Neural progenitor cell (in vitro differentiated cells): ENCODE data around the gene MACROD2. TPM values are rescaled to one million over a fixed set of nuclear protein-coding genes. Genes with fewer than 3 reads are reported as not detected.

Experiments used
- DNase-seq: peaks from one replicate; pipeline ENCODE4 v3.0.0-alpha.2; 2016; ENCODE audit warnings: low spot score
- H2AFZ ChIP-seq: fragments of 200-600 bp; sonication (generic); replicated peaks from 2 replicates; pipeline ENCODE4 v1.6.1; 2016; ENCODE audit warnings: antibody characterized with exemption
- H3F3A ChIP-seq: fragments of 200-600 bp; sonication (generic); 2 replicates; pipeline ENCODE4 v1.6.1; 2016; ENCODE audit warnings: antibody characterized with exemption, low read depth
- H3K27ac ChIP-seq: fragments of 200-600 bp; sonication (generic); 2 replicates; pipeline ENCODE4 v1.5.1; 2016; ENCODE audit warnings: mild to moderate bottlenecking
- H3K27me3 ChIP-seq: fragments of 200-600 bp; sonication (generic); 2 replicates; pipeline ENCODE4 v1.6.1; 2016; ENCODE audit warnings: mild to moderate bottlenecking, moderate library complexity
- H3K36me3 ChIP-seq: fragments of 200-600 bp; sonication (generic); 2 replicates; pipeline ENCODE4 v1.5.1; 2016
- H3K4me1 ChIP-seq: fragments of 200-600 bp; sonication (generic); 2 replicates; pipeline ENCODE4 v1.6.1; 2016; ENCODE audit warnings: mixed run types
- H3K4me2 ChIP-seq: fragments of 200-600 bp; sonication (generic); 2 replicates; pipeline ENCODE4 v1.6.1; 2016
- H3K4me3 ChIP-seq: fragments of 200-600 bp; sonication (generic); 2 replicates; pipeline ENCODE4 v1.5.1; 2016
- H3K79me2 ChIP-seq: fragments of 200-600 bp; sonication (generic); 2 replicates; pipeline ENCODE4 v1.6.1; 2016; ENCODE audit warnings: low read depth
- H3K9ac ChIP-seq: fragments of 200-600 bp; sonication (generic); 2 replicates; pipeline ENCODE4 v1.6.1; 2016
- H3K9me3 ChIP-seq: fragments of 200-600 bp; sonication (generic); 2 replicates; pipeline ENCODE4 v1.5.1; 2016; ENCODE audit warnings: low read depth
- H4K20me1 ChIP-seq: fragments of 200-600 bp; sonication (generic); 2 replicates; pipeline ENCODE4 v1.6.1; 2016; ENCODE audit warnings: low read depth
- H3K27ac Mint-ChIP-seq: 3 replicates; pipeline ENCODE4 v1.8.0; 2021; ENCODE audit warnings: mixed read lengths
- H3K27me3 Mint-ChIP-seq: 2 replicates; pipeline ENCODE4 v1.8.0; 2022; ENCODE audit warnings: low read depth, mild to moderate bottlenecking, inconsistent platforms, moderate library complexity, mixed read lengths; ENCODE audit not compliant: insufficient read depth
- H3K36me3 Mint-ChIP-seq: 3 replicates; pipeline ENCODE4 v1.8.0; 2021; ENCODE audit warnings: mixed read lengths
- H3K4me1 Mint-ChIP-seq: 3 replicates; pipeline ENCODE4 v1.8.0; 2021; ENCODE audit warnings: mixed read lengths
- H3K4me3 Mint-ChIP-seq: 3 replicates; pipeline ENCODE4 v1.8.0; 2021; ENCODE audit warnings: mild to moderate bottlenecking, moderate library complexity, mixed read lengths
- H3K9me3 Mint-ChIP-seq: 3 replicates; pipeline ENCODE4 v1.8.0; 2020; ENCODE audit warnings: mixed read lengths
- EZH2 ChIP-seq: fragments of 200-600 bp; sonication (generic); IDR thresholded peaks from 2 replicates; pipeline ENCODE4 v1.6.1; 2017; ENCODE audit warnings: antibody characterized with exemption, mild to moderate bottlenecking, moderate library complexity
- EZH2phosphoT487 ChIP-seq: fragments of 200-600 bp; sonication (generic); IDR thresholded peaks from 2 replicates; pipeline ENCODE4 v1.6.1; 2017; ENCODE audit warnings: antibody characterized with exemption
- total RNA-seq: library from RNA; depleted of rRNA; stranded (reverse); fragments of >200 nt; gene quantifications from 2 replicates; pipeline ENCODE4 v1.2.3, GENCODE V29; 2015; ENCODE audit warnings: low replicate concordance
- TF ChIP-seq, protein P1 (sequence below): fragments of 200-600 bp; sonication (generic); IDR thresholded peaks from 2 replicates; pipeline ENCODE4 v1.5.1; 2017; ENCODE audit warnings: antibody characterized with exemption, mild to moderate bottlenecking

MACROD2 gene
- total RNA-seq, 1 donor from 2014 or later = 11.9 TPM

DNA sequence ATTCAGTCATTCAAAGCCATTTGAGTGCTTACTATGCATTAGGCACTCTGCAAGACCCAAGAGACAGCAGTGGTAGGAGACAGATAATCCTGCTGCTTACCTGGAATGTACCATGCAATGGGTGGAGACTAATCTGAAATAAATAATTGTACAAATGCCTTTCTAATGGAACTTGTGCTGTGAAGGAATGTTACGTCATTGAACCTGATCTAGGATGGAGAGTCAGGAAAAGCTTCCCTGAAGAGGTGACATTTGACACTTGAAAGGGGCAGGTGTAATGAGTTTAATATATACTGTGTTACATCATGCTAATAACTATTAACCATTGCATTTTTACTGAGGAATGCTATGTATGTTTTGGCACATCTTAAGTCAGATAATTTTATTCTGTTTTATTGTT, 833.1 kb downstream of the MACROD2 start:
- Histone ChIP-seq H3K4me1 (peaks cover 31% of the 10 kb centered on the region), H3K9ac (no peak overlapping the region), H2AFZ (no peak overlapping the region), H3K27me3 (no peaks in the 10 kb centered on the region), H3F3A (peaks cover 20% of the 10 kb centered on the region), H3K79me2 (no peaks in the 10 kb centered on the region), H3K4me2 (no peak overlapping the region), H4K20me1 (no peaks in the 10 kb centered on the region), H3K4me3 (no peak overlapping the region), H3K9me3 (no peaks in the 10 kb centered on the region), H3K36me3 (no peaks in the 10 kb centered on the region), H3K27ac (no peak overlapping the region)
- H3K27ac Mint-ChIP-seq = no peak overlapping the region
- H3K4me1 Mint-ChIP-seq = peaks cover 32% of the 10 kb centered on the region
- H3K36me3 Mint-ChIP-seq = no peaks in the 10 kb centered on the region
- no peak overlapping the region for H3K4me3 Mint-ChIP-seq
- DNase-seq = no peak
- no peak for TF ChIP-seq EZH2
- TF ChIP-seq EZH2phosphoT487 = no peak
- TF ChIP-seq, protein P1, sequence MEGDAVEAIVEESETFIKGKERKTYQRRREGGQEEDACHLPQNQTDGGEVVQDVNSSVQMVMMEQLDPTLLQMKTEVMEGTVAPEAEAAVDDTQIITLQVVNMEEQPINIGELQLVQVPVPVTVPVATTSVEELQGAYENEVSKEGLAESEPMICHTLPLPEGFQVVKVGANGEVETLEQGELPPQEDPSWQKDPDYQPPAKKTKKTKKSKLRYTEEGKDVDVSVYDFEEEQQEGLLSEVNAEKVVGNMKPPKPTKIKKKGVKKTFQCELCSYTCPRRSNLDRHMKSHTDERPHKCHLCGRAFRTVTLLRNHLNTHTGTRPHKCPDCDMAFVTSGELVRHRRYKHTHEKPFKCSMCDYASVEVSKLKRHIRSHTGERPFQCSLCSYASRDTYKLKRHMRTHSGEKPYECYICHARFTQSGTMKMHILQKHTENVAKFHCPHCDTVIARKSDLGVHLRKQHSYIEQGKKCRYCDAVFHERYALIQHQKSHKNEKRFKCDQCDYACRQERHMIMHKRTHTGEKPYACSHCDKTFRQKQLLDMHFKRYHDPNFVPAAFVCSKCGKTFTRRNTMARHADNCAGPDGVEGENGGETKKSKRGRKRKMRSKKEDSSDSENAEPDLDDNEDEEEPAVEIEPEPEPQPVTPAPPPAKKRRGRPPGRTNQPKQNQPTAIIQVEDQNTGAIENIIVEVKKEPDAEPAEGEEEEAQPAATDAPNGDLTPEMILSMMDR = no peak
- H3K9me3 Mint-ChIP-seq = no peaks in the 10 kb centered on the region
- H3K27me3 Mint-ChIP-seq = peaks cover 3% of the 10 kb centered on the region

DNA sequence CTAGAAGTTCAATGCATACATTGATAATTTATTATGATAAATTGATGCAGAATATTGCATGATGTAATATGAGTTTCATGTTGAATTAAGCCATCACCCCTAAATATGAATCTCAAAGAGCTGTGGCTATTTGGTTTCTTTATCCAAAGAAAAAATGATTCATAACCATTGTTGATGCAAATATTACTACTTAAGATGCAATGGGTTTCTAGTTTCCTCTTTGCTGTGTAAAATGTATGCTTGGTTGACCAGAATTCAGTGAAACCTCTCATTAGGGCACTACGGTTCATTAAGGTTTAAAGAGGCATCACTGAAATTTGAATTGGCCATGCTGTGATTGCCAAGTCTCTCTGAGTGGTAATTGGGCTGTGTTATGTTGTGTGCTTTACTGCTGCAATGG, 834.6 kb downstream of the MACROD2 start:
- H3K9me3 ChIP-seq = no peaks in the 10 kb centered on the region
- no peaks in the 10 kb centered on the region for H3K36me3 Mint-ChIP-seq
- no peaks in the 10 kb centered on the region for H3K9me3 Mint-ChIP-seq
- H3K27me3 ChIP-seq = no peaks in the 10 kb centered on the region
- H3K79me2 ChIP-seq = no peaks in the 10 kb centered on the region
- H3K4me3 ChIP-seq = no peak overlapping the region
- H3K4me3 Mint-ChIP-seq = no peak overlapping the region
- no peak overlapping the region for H2AFZ ChIP-seq
- no peaks in the 10 kb centered on the region for H4K20me1 ChIP-seq
- H3K27me3 Mint-ChIP-seq = peaks cover 3% of the 10 kb centered on the region
- H3K4me2 ChIP-seq = no peak overlapping the region
- TF ChIP-seq EZH2 = no peak
- no peak for TF ChIP-seq EZH2phosphoT487
- TF ChIP-seq, protein P1 = no peak
- no peak for DNase-seq
- no peaks in the 10 kb centered on the region for H3K36me3 ChIP-seq
- H3F3A ChIP-seq = peaks cover 13% of the 10 kb centered on the region
- peaks cover 25% of the 10 kb centered on the region for H3K4me1 Mint-ChIP-seq
- H3K4me1 ChIP-seq = peaks cover 22% of the 10 kb centered on the region
- H3K27ac ChIP-seq = no peak overlapping the region
- H3K9ac ChIP-seq = no peak overlapping the region
- H3K27ac Mint-ChIP-seq = no peak overlapping the region

DNA sequence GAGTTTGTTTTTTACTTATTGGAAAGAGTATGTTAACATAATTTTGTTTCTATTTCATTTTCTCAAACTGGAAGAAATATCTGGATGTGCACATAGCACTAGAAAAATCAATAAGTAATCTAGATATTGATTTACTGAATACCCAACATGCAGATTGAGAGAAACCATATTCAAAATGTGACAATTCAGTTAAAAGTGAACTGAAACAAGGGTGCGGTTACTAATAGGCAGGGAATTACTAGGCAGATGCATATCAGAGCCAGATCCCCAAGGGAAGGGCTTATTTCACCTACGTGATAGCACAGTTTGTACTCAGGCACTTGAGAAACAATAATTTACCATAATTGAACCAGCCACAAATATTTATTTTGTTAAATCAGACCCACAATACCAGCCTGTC, 835.1 kb downstream of the MACROD2 start:
- no peaks in the 10 kb centered on the region for H3K36me3 Mint-ChIP-seq
- no peak overlapping the region for H3K27ac ChIP-seq
- H3K36me3 ChIP-seq = no peaks in the 10 kb centered on the region
- H3K27me3 Mint-ChIP-seq = peaks cover 3% of the 10 kb centered on the region
- H3K4me3 ChIP-seq = no peak overlapping the region
- peaks cover 7% of the 10 kb centered on the region for H3F3A ChIP-seq
- no peaks in the 10 kb centered on the region for H3K9me3 Mint-ChIP-seq
- TF ChIP-seq EZH2phosphoT487 (no peak), EZH2 (no peak)
- TF ChIP-seq, protein P1 = no peak
- no peaks in the 10 kb centered on the region for H3K79me2 ChIP-seq
- H3K4me3 Mint-ChIP-seq = no peak overlapping the region
- peaks cover 17% of the 10 kb centered on the region for H3K4me1 ChIP-seq
- no peaks in the 10 kb centered on the region for H3K9me3 ChIP-seq
- H3K27ac Mint-ChIP-seq = no peak overlapping the region
- no peaks in the 10 kb centered on the region for H3K27me3 ChIP-seq
- H4K20me1 ChIP-seq = no peaks in the 10 kb centered on the region
- H3K4me1 Mint-ChIP-seq = peaks cover 19% of the 10 kb centered on the region
- no peak for DNase-seq
- no peak overlapping the region for H3K9ac ChIP-seq
- H3K4me2 ChIP-seq = no peak overlapping the region
- H2AFZ ChIP-seq = no peak overlapping the region

DNA sequence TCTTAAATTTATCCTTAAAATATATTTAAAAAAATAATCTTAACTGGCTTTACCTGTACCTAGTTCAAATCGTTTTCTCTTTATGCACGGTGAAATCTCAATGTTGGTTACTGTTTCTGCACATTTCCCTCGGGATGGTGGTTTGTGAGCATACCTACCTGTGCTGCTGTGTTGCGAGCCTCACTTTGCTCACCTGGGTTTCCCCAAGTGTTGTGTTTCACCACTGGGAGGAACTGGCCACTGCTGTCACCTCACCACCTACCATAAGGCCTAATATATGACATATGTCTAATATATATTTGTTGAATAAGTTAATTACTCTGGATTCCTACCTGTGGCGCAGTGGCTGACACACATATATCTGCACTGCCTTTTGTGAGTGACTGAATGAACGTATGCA, 835.6 kb downstream of the MACROD2 start:
- Mint-ChIP-seq H3K27me3 (peaks cover 3% of the 10 kb centered on the region), H3K4me3 (no peak overlapping the region), H3K4me1 (peaks cover 15% of the 10 kb centered on the region), H3K27ac (no peak overlapping the region), H3K9me3 (no peaks in the 10 kb centered on the region), H3K36me3 (no peaks in the 10 kb centered on the region)
- no peaks in the 10 kb centered on the region for H4K20me1 ChIP-seq
- TF ChIP-seq EZH2phosphoT487 (no peak), EZH2 (no peak)
- TF ChIP-seq, protein P1 = no peak
- no peak overlapping the region for H3K4me2 ChIP-seq
- DNase-seq = no peak
- no peaks in the 10 kb centered on the region for H3K27me3 ChIP-seq
- H2AFZ ChIP-seq = no peak overlapping the region
- H3K27ac ChIP-seq = no peak overlapping the region
- H3K4me3 ChIP-seq = no peak overlapping the region
- H3K79me2 ChIP-seq = no peaks in the 10 kb centered on the region
- H3K36me3 ChIP-seq = no peaks in the 10 kb centered on the region
- no peaks in the 10 kb centered on the region for H3K9me3 ChIP-seq
- H3K4me1 ChIP-seq = peaks cover 13% of the 10 kb centered on the region
- peaks cover 3% of the 10 kb centered on the region for H3F3A ChIP-seq
- no peak overlapping the region for H3K9ac ChIP-seq
